HFFc6 (cell line): Measurements from ENCODE around the gene MBL2. TPM values are rescaled to one million over a fixed set of nuclear protein-coding genes. Genes with fewer than 3 reads are reported as not detected.

Source experiments
- DNase-seq: peaks from one replicate; pipeline ENCODE4 v3.0.0-alpha.2; 2018
- H3K27ac Mint-ChIP-seq: 2 replicates; pipeline ENCODE4 v1.8.0; 2020; ENCODE audit warnings: mild to moderate bottlenecking, mixed read lengths
- H3K27me3 Mint-ChIP-seq: 2 replicates; pipeline ENCODE4 v1.8.0; 2021; ENCODE audit warnings: mild to moderate bottlenecking, moderate library complexity, mixed read lengths; ENCODE audit not compliant: insufficient read depth
- H3K36me3 Mint-ChIP-seq: 2 replicates; pipeline ENCODE4 v1.8.0; 2021; ENCODE audit warnings: low read depth, mixed read lengths
- H3K4me1 Mint-ChIP-seq: 2 replicates; pipeline ENCODE4 v1.8.0; 2020; ENCODE audit warnings: low read depth, mixed read lengths
- H3K4me3 Mint-ChIP-seq: 2 replicates; pipeline ENCODE4 v1.8.0; 2020; ENCODE audit warnings: mild to moderate bottlenecking, moderate library complexity, mixed read lengths
- H3K9me3 Mint-ChIP-seq: 2 replicates; pipeline ENCODE4 v1.8.0; 2020; ENCODE audit warnings: mild to moderate bottlenecking, mixed read lengths
- total RNA-seq, 6 experiments: library from RNA; stranded (reverse); fragmentation: NEBNext Ultra II Directional; extraction: Animal tissue kit (Norgen Biotek cat#: 25700); gene quantifications; 2 replicates in 1 of 6; 3 replicates in 5 of 6; pipeline ENCODE4 v1.2.3, GENCODE V29; 2021
- TF ChIP-seq, protein P1 (sequence below): fragments of 200-600 bp; sonication (generic); IDR thresholded peaks from 2 replicates; pipeline ENCODE4 v1.5.0; 2021; ENCODE audit warnings: antibody characterized with exemption, mild to moderate bottlenecking

The MBL2 gene
- total RNA-seq, 6 experiments from 2014 or later: not detected

DNA sequence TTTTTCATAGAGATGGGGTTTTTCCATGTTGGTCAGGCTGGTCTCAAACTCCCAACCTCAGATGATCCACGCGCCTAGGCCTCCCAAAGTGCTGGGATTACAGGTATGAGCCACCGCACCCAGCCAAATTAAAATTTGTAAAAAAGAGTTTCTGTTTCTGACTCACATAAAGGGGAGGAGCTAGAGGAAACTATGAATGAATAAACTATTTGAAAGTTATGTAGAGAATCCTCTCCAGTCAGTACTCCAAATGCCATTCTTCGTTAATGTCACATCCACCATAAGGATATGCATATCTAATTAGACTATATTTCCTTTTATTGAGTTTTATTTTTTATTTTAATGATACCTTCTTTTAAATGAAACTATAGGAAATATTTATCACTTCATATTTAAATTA lies 52.6 kb downstream of the MBL2 start:
- Mint-ChIP-seq H3K27ac (no peak overlapping the region), H3K36me3 (peaks cover 10% of the 10 kb centered on the region), H3K4me1 (peaks cover 7% of the 10 kb centered on the region), H3K4me3 (no peak overlapping the region), H3K27me3 (no peaks in the 10 kb centered on the region; the same call in 1 of the 2 replicates), H3K9me3 (peaks cover 11% of the 10 kb centered on the region; the same call in 1 of the 2 replicates)
- DNase-seq: no peak
- TF ChIP-seq, protein P1, sequence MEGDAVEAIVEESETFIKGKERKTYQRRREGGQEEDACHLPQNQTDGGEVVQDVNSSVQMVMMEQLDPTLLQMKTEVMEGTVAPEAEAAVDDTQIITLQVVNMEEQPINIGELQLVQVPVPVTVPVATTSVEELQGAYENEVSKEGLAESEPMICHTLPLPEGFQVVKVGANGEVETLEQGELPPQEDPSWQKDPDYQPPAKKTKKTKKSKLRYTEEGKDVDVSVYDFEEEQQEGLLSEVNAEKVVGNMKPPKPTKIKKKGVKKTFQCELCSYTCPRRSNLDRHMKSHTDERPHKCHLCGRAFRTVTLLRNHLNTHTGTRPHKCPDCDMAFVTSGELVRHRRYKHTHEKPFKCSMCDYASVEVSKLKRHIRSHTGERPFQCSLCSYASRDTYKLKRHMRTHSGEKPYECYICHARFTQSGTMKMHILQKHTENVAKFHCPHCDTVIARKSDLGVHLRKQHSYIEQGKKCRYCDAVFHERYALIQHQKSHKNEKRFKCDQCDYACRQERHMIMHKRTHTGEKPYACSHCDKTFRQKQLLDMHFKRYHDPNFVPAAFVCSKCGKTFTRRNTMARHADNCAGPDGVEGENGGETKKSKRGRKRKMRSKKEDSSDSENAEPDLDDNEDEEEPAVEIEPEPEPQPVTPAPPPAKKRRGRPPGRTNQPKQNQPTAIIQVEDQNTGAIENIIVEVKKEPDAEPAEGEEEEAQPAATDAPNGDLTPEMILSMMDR: no peak
